GM12873 (cell line): ENCODE data around the gene METTL26.

Experiments used
- CTCF ChIP-seq: IDR thresholded peaks from 2 replicates; pipeline ENCODE4 v1.5.1; 2012; ENCODE audit warnings: low read depth, mild to moderate bottlenecking, moderate library complexity, low read length, control low read depth; ENCODE audit not compliant: insufficient read depth; ENCODE audit errors: missing control alignments

The METTL26 gene

GRCh38 chr16:631808-632358, 4.2 kb downstream of the METTL26 start:
- TF ChIP-seq CTCF = no peak

GRCh38 chr16:630815-631405, 5.2 kb downstream of the METTL26 start, which contains the start of gene WFIKKN1:
Gene WFIKKN1 (plus strand): TSS chr16:630985. CDS start chr16:631254, 269 bp downstream.
- no peak for TF ChIP-seq CTCF

GRCh38 chr16:630249-630814, 5.8 kb downstream of the METTL26 start:
- no peak for TF ChIP-seq CTCF

DNA sequence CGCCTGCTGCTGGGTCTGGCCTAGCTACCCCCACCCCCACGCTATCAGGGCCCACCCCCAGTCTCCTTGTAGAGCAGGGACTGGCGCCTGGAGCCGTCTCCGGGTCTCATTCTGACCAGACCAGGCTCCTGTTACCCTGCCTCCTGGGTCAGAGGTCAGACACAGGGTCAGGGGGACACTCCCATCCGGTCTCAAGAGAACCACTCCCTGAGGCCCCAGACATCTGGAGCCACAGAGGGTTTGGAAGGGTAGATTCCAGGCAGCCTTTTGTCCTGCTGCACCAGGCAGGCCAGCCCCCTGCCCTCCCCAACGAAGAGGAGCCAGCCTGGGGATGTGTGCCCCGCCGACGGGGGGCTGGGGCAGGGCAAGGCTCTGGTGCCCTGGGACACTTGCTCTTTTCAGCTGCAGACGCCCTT, 6.3 kb downstream of the METTL26 start:
- TF ChIP-seq CTCF = no peak

GRCh38 chr16:629185-629832, 6.8 kb downstream of the METTL26 start:
- no peak for TF ChIP-seq CTCF

- no peak for TF ChIP-seq CTCF
Observed at GRCh38 chr16:628321-629061, 7.6 kb downstream of the METTL26 start.
